Measurements from ENCODE around the gene DCLK1.
"Not testable (repeated sequence)": the region's sequence is repeated elsewhere in the genome, so short reads cannot be mapped to it uniquely, and the experiment has no call there.

DCLK1 gene

GRCh38 chr13:36082806-36083205, 48.4 kb downstream of the DCLK1 start:
- DNase-seq = no peak

GRCh38 chr13:36082396-36082795, 48.8 kb downstream of the DCLK1 start:
- DNase-seq = no peak

- no peak for DNase-seq
Observed at GRCh38 chr13:36076211-36076610, 55.0 kb downstream of the DCLK1 start.

GRCh38 chr13:36074659-36075058, 56.5 kb downstream of the DCLK1 start:
- no peak for DNase-seq

GRCh38 chr13:36072152-36072935, 58.8 kb downstream of the DCLK1 start:
- DNase-seq = no peak

GRCh38 chr13:36070504-36071192, 60.5 kb downstream of the DCLK1 start:
- not testable (repeated sequence) for DNase-seq

GRCh38 chr13:36069881-36070366, 61.3 kb downstream of the DCLK1 start:
- no peak for DNase-seq

GRCh38 chr13:36068991-36069390, 62.2 kb downstream of the DCLK1 start:
- no peak for DNase-seq

- DNase-seq = no peak
Observed at GRCh38 chr13:36068566-36068965, 62.6 kb downstream of the DCLK1 start.

GRCh38 chr13:36067746-36068381, 63.3 kb downstream of the DCLK1 start:
- no peak for DNase-seq

- no peak for DNase-seq
Observed at GRCh38 chr13:36062249-36062648, 68.9 kb downstream of the DCLK1 start.

- no peak for DNase-seq
Observed at GRCh38 chr13:36061621-36062020, 69.6 kb downstream of the DCLK1 start.

- DNase-seq = no peak
Observed at GRCh38 chr13:36061054-36061453, 70.1 kb downstream of the DCLK1 start.

GRCh38 chr13:36059321-36059720, 71.9 kb downstream of the DCLK1 start:
- no peak for DNase-seq

- no peak for DNase-seq
Observed at GRCh38 chr13:36058116-36058515, 73.1 kb downstream of the DCLK1 start.

- no peak for DNase-seq
Observed at GRCh38 chr13:36057547-36057946, 73.6 kb downstream of the DCLK1 start.

- DNase-seq = no peak
Observed at GRCh38 chr13:36057041-36057440, 74.1 kb downstream of the DCLK1 start.

GRCh38 chr13:36055366-36055765, 75.8 kb downstream of the DCLK1 start:
- no peak for DNase-seq

GRCh38 chr13:36054041-36054440, 77.1 kb downstream of the DCLK1 start:
- DNase-seq = no peak

- peak; percentile 71 for DNase-seq
Observed at GRCh38 chr13:36051082-36051481, 80.1 kb downstream of the DCLK1 start.

GRCh38 chr13:36046672-36047071, 84.5 kb downstream of the DCLK1 start:
- DNase-seq = no peak

GRCh38 chr13:36038785-36039555, 92.2 kb downstream of the DCLK1 start:
- DNase-seq = peak; percentile 58

- no peak for DNase-seq
Observed at GRCh38 chr13:36033035-36033434, 98.1 kb downstream of the DCLK1 start.

Measured in fibroblast of skin of right biceps (primary cell).